ENCODE results near the gene DDX27. TPM values are rescaled to one million over a fixed set of nuclear protein-coding genes. Genes with fewer than 3 reads are reported as not detected.
A peak's percentile ranks its signal among the peaks of the same experiment; 100 is the strongest.

Gene DDX27
- polyA plus RNA-seq, 1 of the 3 experiments (the other 2 are of a cell fraction), result 51.9 TPM

DNA sequence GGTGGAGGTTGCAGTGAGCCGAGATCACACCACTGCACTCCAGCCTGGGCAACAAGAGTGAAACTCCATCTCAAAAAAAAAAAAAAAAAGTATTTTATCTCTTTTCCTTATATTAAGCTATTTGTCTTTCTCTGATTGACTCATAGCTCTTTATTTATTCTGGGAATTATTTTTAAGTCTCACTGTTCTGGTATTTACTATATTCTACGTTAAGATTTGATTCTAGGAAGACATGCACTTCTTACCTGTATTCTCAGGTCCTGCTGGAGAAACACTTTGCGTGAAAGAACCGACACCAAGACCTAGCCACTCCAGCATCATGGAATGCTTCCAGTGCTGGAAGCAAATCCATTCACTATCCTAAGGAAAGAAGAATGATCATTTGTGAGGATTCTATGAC is 41.0 kb downstream of the DDX27 start (continued):
- no peak for TF ChIP-seq ZBTB33 (IDR thresholded peaks at IDR 0.05; ENCODE audit: borderline replicate concordance, low read depth)
- no peak for TF ChIP-seq MXI1 (IDR thresholded peaks at IDR 0.05; ENCODE audit: low read depth, low read length)
- TF ChIP-seq, protein P1, sequence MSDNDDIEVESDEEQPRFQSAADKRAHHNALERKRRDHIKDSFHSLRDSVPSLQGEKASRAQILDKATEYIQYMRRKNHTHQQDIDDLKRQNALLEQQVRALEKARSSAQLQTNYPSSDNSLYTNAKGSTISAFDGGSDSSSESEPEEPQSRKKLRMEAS (IDR thresholded peaks at IDR 0.05; ENCODE audit: low read depth), result no peak
- TF ChIP-seq FOXM1 (IDR thresholded peaks at IDR 0.05; ENCODE audit: low read depth), result no peak
- TF ChIP-seq USF1 (IDR thresholded peaks at IDR 0.05; ENCODE audit: borderline replicate concordance, low read depth), result no peak

DNA sequence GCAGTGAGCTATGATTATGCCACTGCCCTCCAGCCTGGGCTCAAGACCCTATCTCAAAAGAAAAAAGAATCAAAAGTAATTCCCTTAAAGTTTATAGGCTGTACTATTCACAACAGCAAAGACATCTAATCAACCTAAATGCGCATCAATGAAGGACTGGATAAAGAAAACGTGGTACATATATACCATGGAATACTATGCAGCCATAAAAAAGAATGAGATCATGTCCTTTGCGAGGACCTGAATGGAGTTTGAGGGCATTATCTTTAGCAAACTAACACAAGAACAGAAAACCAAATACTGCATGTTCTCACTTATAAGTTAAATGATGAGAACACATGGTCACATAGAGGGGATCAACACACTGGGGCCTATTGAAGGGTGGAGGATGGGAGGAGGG is 42.0 kb downstream of the DDX27 start:
- H3K79me2 ChIP-seq (ENCODE audit: insufficient read depth), result peaks cover 53% of the 10 kb centered on the region
- CTCF ChIA-PET, result no interaction called here
- H2AFZ ChIP-seq (ENCODE audit: low read depth), result no peak overlapping the region
- no peak overlapping the region for H3K4me2 ChIP-seq
- peak overlapping the region in 1 of 2 experiments; percentile 49; a peak in 1 of 4 replicates for H3K27ac ChIP-seq (ENCODE audit: low read depth in 2 of 2, low read length in 1 of 2)
- peaks cover 10% of the 10 kb centered on the region for H3F3A ChIP-seq (replicated peaks; ENCODE audit: insufficient read depth)
- DNase-seq, result no peak
- peaks cover 65 to 74% of the 10 kb centered on the region in 2 experiments for H3K36me3 ChIP-seq (replicated peaks in 1 of 2; ENCODE audit: control insufficient read depth in 1 of 2, insufficient read depth in 2 of 2, low read length in 1 of 2)
- H3K4me1 ChIP-seq (ENCODE audit: control insufficient read depth in 1 of 2, insufficient read depth in 2 of 2, low read depth in 1 of 2, low read length in 1 of 2), result no peaks in the 10 kb centered on the region
- no peaks in the 10 kb centered on the region for H3K27me3 ChIP-seq (ENCODE audit: insufficient read depth)
- no peaks in the 10 kb centered on the region for H3K9me3 ChIP-seq
- peaks cover 34% of the 10 kb centered on the region for H4K20me1 ChIP-seq (ENCODE audit: insufficient read depth)
- no peak overlapping the region for H3K4me3 ChIP-seq (ENCODE audit: low read depth in 2 of 2, low read length in 1 of 2)
- TF ChIP-seq CTCF (IDR thresholded peaks at IDR 0.05), result no peak
- TF ChIP-seq FOXM1 (IDR thresholded peaks at IDR 0.05; ENCODE audit: low read depth), result no peak
- TF ChIP-seq CHD2 (IDR thresholded peaks at IDR 0.05; ENCODE audit: low read length, partially characterized antibody), result no peak
- TF ChIP-seq, protein P2, sequence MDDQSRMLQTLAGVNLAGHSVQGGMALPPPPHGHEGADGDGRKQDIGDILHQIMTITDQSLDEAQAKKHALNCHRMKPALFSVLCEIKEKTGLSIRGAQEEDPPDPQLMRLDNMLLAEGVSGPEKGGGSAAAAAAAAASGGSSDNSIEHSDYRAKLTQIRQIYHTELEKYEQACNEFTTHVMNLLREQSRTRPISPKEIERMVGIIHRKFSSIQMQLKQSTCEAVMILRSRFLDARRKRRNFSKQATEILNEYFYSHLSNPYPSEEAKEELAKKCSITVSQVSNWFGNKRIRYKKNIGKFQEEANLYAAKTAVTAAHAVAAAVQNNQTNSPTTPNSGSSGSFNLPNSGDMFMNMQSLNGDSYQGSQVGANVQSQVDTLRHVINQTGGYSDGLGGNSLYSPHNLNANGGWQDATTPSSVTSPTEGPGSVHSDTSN (IDR thresholded peaks at IDR 0.05), result no peak
- TF ChIP-seq, protein P1 (IDR thresholded peaks at IDR 0.05; ENCODE audit: low read depth), result no peak
- TF ChIP-seq GATA2 (CRISPR knock-in tag; IDR thresholded peaks at IDR 0.05), result no peak
- TF ChIP-seq RCOR1 (IDR thresholded peaks at IDR 0.05; ENCODE audit: low read length), result no peak
- H3K9ac ChIP-seq, result no peak overlapping the region
- POLR2A ChIA-PET, result no interaction called here
- 97% methylated on average over 3 of the region's 3 CpGs for WGBS (ENCODE audit: low lambda C conversion rate)
- H3K9me2 ChIP-seq, result no peaks in the 10 kb centered on the region
